K562 (cell line): ENCODE data around the gene ADAMTS7. TPM values are rescaled to one million over a fixed set of nuclear protein-coding genes. Genes with fewer than 3 reads are reported as not detected.

Source experiments
- ATAC-seq: fragments of 200-7000 bp; cut with Tn5 transposase; 3 replicates; pipeline ENCODE4 v1.9.1; 2020; ENCODE audit warnings: moderate library complexity
- BruUV-seq: library from RNA; stranded (reverse); fragments of 400-500 nt; replicated peaks from 2 replicates; lab custom pipeline; 2021; lab: Mats Ljungman, UMichigan
- CTCF ChIA-PET: fragments of 300-600 bp; formaldehyde crosslinking; extraction: SDS; loops from one replicate; lab custom pipeline; 2021; ENCODE audit warnings: low intra/inter-chr PET ratio; lab: Yijun Ruan, JAX
- POLR2A ChIA-PET: fragments of 300-600, 350-650 bp; sonication (Branson Sonifier 250); formaldehyde crosslinking; extraction: SDS; loops from one replicate; lab custom pipeline; 2021; ENCODE audit warnings: antibody characterized with exemption, inconsistent platforms; lab: Yijun Ruan, JAX
- DNase-seq, 4 experiments: peaks; one replicate each; pipeline versions ENCODE4 v3.0.0 to v3.0.0-alpha.2; 2011 to 2018; ENCODE audit warnings: low spot score in 3 of 4, mixed read lengths in 3 of 4; ENCODE audit errors: extremely low read depth in 1 of 4
- FAIRE-seq: peaks from 2 replicates; lab custom pipeline; 2011; peaks lifted over from hg19 to GRCh38; lab: Jason Lieb, UNC
- H2AFZ ChIP-seq: 2 replicates; pipeline ENCODE4 v1.6.0; 2011; ENCODE audit warnings: low read depth, low read length, control low read depth, inconsistent platforms
- H3K27ac ChIP-seq: fragments of 200-600 bp; 3 replicates; pipeline ENCODE4 v1.8.0; 2011; ENCODE audit warnings: low read depth, mild to moderate bottlenecking, control low read depth, inconsistent platforms, low read length, moderate library complexity, mixed read lengths; ENCODE audit errors: extremely low read depth
- H3K27me3 ChIP-seq, 2 experiments: fragments of 300-600 bp in 1 of 2; 2 replicates in 1 of 2; 3 replicates in 1 of 2; pipeline versions ENCODE4 v1.6.0 to v1.8.0; 2011; ENCODE audit warnings: inconsistent platforms in 2 of 2, low read length in 2 of 2, mild to moderate bottlenecking in 1 of 2, mixed read lengths in 1 of 2, moderate library complexity in 1 of 2; ENCODE audit not compliant: control insufficient read depth in 2 of 2, insufficient read depth in 2 of 2
- H3K36me3 ChIP-seq: fragments of 300-600 bp; 3 replicates; pipeline ENCODE4 v1.8.0; 2011; ENCODE audit warnings: mild to moderate bottlenecking, low read length, inconsistent platforms; ENCODE audit not compliant: control insufficient read depth, insufficient read depth
- H3K4me1 ChIP-seq, 2 experiments: fragments of 200-600 bp in 1 of 2; replicated peaks in 1 of 2; 2 replicates in 1 of 2; 3 replicates in 1 of 2; pipeline versions ENCODE4 v1.5.1 to v1.8.0; 2011; ENCODE audit warnings: inconsistent platforms in 2 of 2, low read length in 2 of 2, mild to moderate bottlenecking in 1 of 2, mixed read lengths in 1 of 2, moderate library complexity in 1 of 2; ENCODE audit not compliant: control insufficient read depth in 2 of 2, insufficient read depth in 2 of 2
- H3K4me2 ChIP-seq: 2 replicates; pipeline ENCODE4 v1.6.1; 2011; ENCODE audit warnings: low read length, control low read depth, inconsistent platforms, mixed read lengths; ENCODE audit not compliant: insufficient read depth
- H3K4me3 ChIP-seq: fragments of 200-600 bp; sonication (generic), shearing (Covaris generic); 2 replicates; pipeline ENCODE4 v1.5.1; 2016; ENCODE audit warnings: control low read depth, inconsistent platforms
- H3K79me2 ChIP-seq: fragments of 200-600 bp; 3 replicates; pipeline ENCODE4 v1.8.0; 2011; ENCODE audit warnings: low read length, inconsistent platforms; ENCODE audit not compliant: control insufficient read depth, insufficient read depth
- H3K9ac ChIP-seq, 2 experiments: 2 replicates each; pipeline versions ENCODE4 v1.6.0 to v1.6.1; 2011; ENCODE audit warnings: low read depth in 2 of 2, low read length in 2 of 2, control low read depth in 1 of 2, inconsistent platforms in 1 of 2, mild to moderate bottlenecking in 1 of 2, mixed read lengths in 1 of 2; ENCODE audit not compliant: insufficient read depth in 1 of 2
- H3K9me1 ChIP-seq: one replicate; pipeline ENCODE4 v1.6.0; 2011; ENCODE audit warnings: inconsistent platforms, mild to moderate bottlenecking, low read length, moderate library complexity; ENCODE audit not compliant: control insufficient read depth, insufficient read depth
- H3K9me3 ChIP-seq: replicated peaks from 2 replicates; pipeline ENCODE4 v1.5.1; 2011; ENCODE audit warnings: low read depth, low read length, inconsistent platforms; ENCODE audit not compliant: control insufficient read depth, insufficient read depth
- H4K20me1 ChIP-seq: replicated peaks from 2 replicates; pipeline ENCODE4 v1.6.1; 2011; ENCODE audit warnings: low read length, inconsistent platforms, mixed read lengths; ENCODE audit not compliant: control insufficient read depth, insufficient read depth
- BRD9 ChIP-seq: fragments of 450-650 bp; IDR thresholded peaks from 2 replicates; pipeline ENCODE4 v1.6.1; 2018; ENCODE audit warnings: low read depth; ENCODE audit not compliant: partially characterized antibody
- CXXC5 ChIP-seq: fragments of 250-450 bp; sonication (Bioruptor Pico); IDR thresholded peaks from 2 replicates; pipeline ENCODE4 v1.8.0; 2022; ENCODE audit warnings: inconsistent platforms, mild to moderate bottlenecking, moderate library complexity
- KAT7 ChIP-seq: sonication (generic); formaldehyde crosslinking; IDR thresholded peaks from 2 replicates; pipeline ENCODE4 v1.8.0; 2022; ENCODE audit warnings: missing genetic modification reagents, mild to moderate bottlenecking, borderline replicate concordance
- MYNN ChIP-seq, 2 experiments: sonication (generic); formaldehyde crosslinking in 1 of 2; IDR thresholded peaks; 2 replicates each; pipeline versions ENCODE4 v1.5.0 to v1.6.1; 2016 to 2020; ENCODE audit warnings: antibody characterized with exemption in 1 of 2, missing genetic modification reagents in 1 of 2
- ZNF124 ChIP-seq: sonication (generic); formaldehyde crosslinking; IDR thresholded peaks from 2 replicates; pipeline ENCODE4 v1.8.1; 2022; ENCODE audit warnings: missing genetic modification reagents
- ZNF561 ChIP-seq: fragments of 450-650 bp; formaldehyde crosslinking; conservative IDR thresholded peaks from 2 replicates; pipeline ENCODE4 v1.4.0; 2020; ENCODE audit warnings: mild to moderate bottlenecking, moderate library complexity
- WGBS: fragments of 100-300 bp; shearing (Covaris generic); methylation state at CpG from one replicate; pipeline ENCODE4 v1.1.6; 2016; ENCODE audit warnings: low coverage, mixed read lengths; ENCODE audit not compliant: insufficient coverage; ENCODE audit errors: missing lambda C conversion rate; 5-methylcytosine and 5-hydroxymethylcytosine counted together
- in situ Hi-C: fragments of 300-500 bp; cut with MboI; formaldehyde crosslinking; loops from 4 replicates; pipeline ENCODE4 v1.15.0; 2018; ENCODE audit warnings: inconsistent platforms, mixed read lengths
- intact Hi-C: fragments of 100-400 bp; cut with micrococcal nuclease; formaldehyde crosslinking; loops from 2 replicates; pipeline ENCODE4 v1.14.2; 2022
- polyA plus RNA-seq, 8 experiments: library from polyadenylated mRNA; depleted of rRNA in 4 of 8; stranded (reverse) in 5 of 8; unstranded in 3 of 8; fragments of >200 nt; fragmentation: Nextera tagmentation in 2 of 8; fragmentation: Illumina TruSeq in 1 of 8; extraction: Ambion mirVana in 2 of 8; extraction: Trizol in 1 of 8; gene quantifications; 2 replicates each; pipeline versions ENCODE4 v1.2.1 to v1.2.3, GENCODE V29; 2011 to 2014; ENCODE audit warnings: inconsistent platforms in 1 of 8, missing spikeins in 1 of 8
- total RNA-seq, 7 experiments: library from RNA; depleted of rRNA in 6 of 7; stranded (reverse); fragments of >200 nt in 6 of 7; fragmentation: Illumina TruSeq in 2 of 7; extraction: Trizol in 2 of 7; gene quantifications; 2 replicates each; pipeline versions ENCODE4 v1.2.1 to v1.2.3, GENCODE V29; 2011 to 2021; ENCODE audit warnings: low replicate concordance in 1 of 7
- TF ChIP-seq, protein P1 (sequence below), 3 experiments: fragments of 200-800 bp in 1 of 3; fragments of 250-450 bp in 1 of 3; fragments of 450-650 bp in 1 of 3; sonication (Bioruptor Pico) in 1 of 3; sonication (Bioruptor generic) in 1 of 3; formaldehyde crosslinking in 1 of 3; IDR thresholded peaks; 2 replicates each; pipeline versions ENCODE4 v1.6.1 to v1.8.0; 2016 to 2022; ENCODE audit warnings: mild to moderate bottlenecking in 2 of 3, missing genetic modification characterization in 2 of 3, missing compliant biosample characterization in 1 of 3, moderate library complexity in 1 of 3

ADAMTS7 gene
- total and polyA plus RNA-seq, 9 of the 15 experiments (the other 6 are each of a cell fraction or from before 2014, with no cell fraction given), result 0.05 to 0.07 TPM; not detected in 7

DNA sequence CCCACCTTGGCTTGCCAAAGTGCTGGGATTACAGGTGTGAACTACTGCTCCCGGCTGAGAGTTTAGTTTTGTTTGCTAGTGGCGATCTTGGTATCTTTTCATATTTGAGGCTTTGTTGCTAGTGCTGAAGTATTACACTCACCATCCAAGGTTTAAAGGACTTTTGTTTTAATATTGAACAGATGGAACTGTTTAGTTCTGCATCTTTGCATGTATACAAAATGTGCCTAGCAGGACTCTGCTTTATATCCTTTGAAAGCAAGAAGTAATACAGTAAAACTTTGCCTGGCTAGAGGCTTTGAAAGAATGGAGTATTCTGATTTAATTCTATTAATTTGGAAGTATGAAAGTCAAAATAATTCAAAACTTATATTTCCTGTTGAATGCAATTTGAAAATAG, 92.4 kb downstream of the ADAMTS7 start:
- Histone ChIP-seq H3K4me3 (no peak overlapping the region), H3K4me1 (no peaks in the 10 kb centered on the region; a peak in 1 of 5 replicates), H3K9me3 (no peaks in the 10 kb centered on the region; the same call in 1 of the 2 replicates), H3K27ac (no peak overlapping the region), H4K20me1 (no peaks in the 10 kb centered on the region), H3K27me3 (no peaks in the 10 kb centered on the region), H3K36me3 (no peaks in the 10 kb centered on the region), H3K9ac (no peak overlapping the region), H3K9me1 (no peaks in the 10 kb centered on the region), H3K79me2 (no peaks in the 10 kb centered on the region), H3K4me2 (no peak overlapping the region), H2AFZ (no peak overlapping the region)
- intact Hi-C loops (no loop called here), in situ Hi-C loops (loop anchor here (10.0 kb wide), 1 partner anchor 404 kb away; no protein-coding TSS in a partner anchor)
- no peak for TF ChIP-seq ZNF561 (CRISPR knock-in tag)
- TF ChIP-seq BRD9, result no peak
- TF ChIP-seq CXXC5, result no peak
- TF ChIP-seq ZNF124 (CRISPR knock-in tag), result no peak
- TF ChIP-seq, protein P1, sequence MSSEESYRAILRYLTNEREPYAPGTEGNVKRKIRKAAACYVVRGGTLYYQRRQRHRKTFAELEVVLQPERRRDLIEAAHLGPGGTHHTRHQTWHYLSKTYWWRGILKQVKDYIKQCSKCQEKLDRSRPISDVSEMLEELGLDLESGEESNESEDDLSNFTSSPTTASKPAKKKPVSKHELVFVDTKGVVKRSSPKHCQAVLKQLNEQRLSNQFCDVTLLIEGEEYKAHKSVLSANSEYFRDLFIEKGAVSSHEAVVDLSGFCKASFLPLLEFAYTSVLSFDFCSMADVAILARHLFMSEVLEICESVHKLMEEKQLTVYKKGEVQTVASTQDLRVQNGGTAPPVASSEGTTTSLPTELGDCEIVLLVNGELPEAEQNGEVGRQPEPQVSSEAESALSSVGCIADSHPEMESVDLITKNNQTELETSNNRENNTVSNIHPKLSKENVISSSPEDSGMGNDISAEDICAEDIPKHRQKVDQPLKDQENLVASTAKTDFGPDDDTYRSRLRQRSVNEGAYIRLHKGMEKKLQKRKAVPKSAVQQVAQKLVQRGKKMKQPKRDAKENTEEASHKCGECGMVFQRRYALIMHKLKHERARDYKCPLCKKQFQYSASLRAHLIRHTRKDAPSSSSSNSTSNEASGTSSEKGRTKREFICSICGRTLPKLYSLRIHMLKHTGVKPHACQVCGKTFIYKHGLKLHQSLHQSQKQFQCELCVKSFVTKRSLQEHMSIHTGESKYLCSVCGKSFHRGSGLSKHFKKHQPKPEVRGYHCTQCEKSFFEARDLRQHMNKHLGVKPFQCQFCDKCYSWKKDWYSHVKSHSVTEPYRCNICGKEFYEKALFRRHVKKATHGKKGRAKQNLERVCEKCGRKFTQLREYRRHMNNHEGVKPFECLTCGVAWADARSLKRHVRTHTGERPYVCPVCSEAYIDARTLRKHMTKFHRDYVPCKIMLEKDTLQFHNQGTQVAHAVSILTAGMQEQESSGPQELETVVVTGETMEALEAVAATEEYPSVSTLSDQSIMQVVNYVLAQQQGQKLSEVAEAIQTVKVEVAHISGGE (CRISPR knock-in tag; IDR thresholded peaks at IDR 0.05), result no peak
- TF ChIP-seq MYNN (IDR thresholded peaks at IDR 0.05), result no peak
- TF ChIP-seq MYNN (CRISPR knock-in tag; IDR thresholded peaks at IDR 0.05), result no peak
- no peak for TF ChIP-seq KAT7 (CRISPR knock-in tag)
- DNase-seq (no peak), FAIRE-seq (no peak), ATAC-seq (no peak)
- ChIA-PET CTCF (no interaction called here), POLR2A (no interaction called here)
- BruUV-seq, result no TSS peak
- WGBS, result 4% methylated on average over 2 of the region's 2 CpGs
